ENCODE data around the gene ETDB.

DNA sequence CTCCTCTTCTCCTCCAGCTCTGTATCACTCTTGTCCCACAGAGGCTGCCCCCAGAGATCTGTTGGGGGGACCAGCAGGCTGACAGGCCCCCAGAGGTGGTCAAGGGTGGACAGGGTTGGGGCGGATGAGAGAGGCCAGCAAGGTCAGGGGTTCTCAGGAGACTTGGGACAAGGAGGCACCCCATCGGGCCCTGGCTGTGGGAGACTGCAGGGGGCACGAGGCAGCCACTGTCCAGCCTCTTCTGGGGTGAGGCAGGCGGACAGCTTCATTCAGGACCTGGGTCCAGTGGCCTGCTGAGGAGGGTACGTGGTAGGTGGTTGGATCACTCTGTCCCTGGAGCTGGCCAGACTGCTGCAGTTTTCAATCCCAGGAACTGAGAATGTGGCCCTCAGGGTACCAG lies 24.6 kb downstream of the ETDB start:
- TF ChIP-seq, protein P1, sequence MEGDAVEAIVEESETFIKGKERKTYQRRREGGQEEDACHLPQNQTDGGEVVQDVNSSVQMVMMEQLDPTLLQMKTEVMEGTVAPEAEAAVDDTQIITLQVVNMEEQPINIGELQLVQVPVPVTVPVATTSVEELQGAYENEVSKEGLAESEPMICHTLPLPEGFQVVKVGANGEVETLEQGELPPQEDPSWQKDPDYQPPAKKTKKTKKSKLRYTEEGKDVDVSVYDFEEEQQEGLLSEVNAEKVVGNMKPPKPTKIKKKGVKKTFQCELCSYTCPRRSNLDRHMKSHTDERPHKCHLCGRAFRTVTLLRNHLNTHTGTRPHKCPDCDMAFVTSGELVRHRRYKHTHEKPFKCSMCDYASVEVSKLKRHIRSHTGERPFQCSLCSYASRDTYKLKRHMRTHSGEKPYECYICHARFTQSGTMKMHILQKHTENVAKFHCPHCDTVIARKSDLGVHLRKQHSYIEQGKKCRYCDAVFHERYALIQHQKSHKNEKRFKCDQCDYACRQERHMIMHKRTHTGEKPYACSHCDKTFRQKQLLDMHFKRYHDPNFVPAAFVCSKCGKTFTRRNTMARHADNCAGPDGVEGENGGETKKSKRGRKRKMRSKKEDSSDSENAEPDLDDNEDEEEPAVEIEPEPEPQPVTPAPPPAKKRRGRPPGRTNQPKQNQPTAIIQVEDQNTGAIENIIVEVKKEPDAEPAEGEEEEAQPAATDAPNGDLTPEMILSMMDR (conservative IDR thresholded peaks at IDR 0.05 in 1 of 2, IDR thresholded peaks at IDR 0.05 in 1 of 2; ENCODE audit: extremely low read depth in 1 of 2, insufficient read depth in 1 of 2, low read depth in 1 of 2, low read length in 2 of 2) = no peak
- no peak for TF ChIP-seq EZH2 (IDR thresholded peaks at IDR 0.05; ENCODE audit: borderline replicate concordance, low read length)
